ENCODE data around the gene PEX11A. TPM values are rescaled to one million over a fixed set of nuclear protein-coding genes. Genes with fewer than 3 reads are reported as not detected.

The PEX11A gene
- total and polyA plus RNA-seq, 2 of the 8 experiments (the other 6 are each of a cell fraction or from before 2014, with no cell fraction given), result 2.9 to 3.0 TPM

GRCh38 chr15:89723031-89723430 lies 32.5 kb upstream of the PEX11A start (continued):
- no peak for TF ChIP-seq JUN (IDR thresholded peaks at IDR 0.05; ENCODE audit: low read depth, low read length)
- TF ChIP-seq HDAC6 (IDR thresholded peaks at IDR 0.05; ENCODE audit: low read depth, low read length), result no peak
- TF ChIP-seq JUND (IDR thresholded peaks at IDR 0.05; ENCODE audit: low read length), result no peak
- TF ChIP-seq BCL11A (IDR thresholded peaks at IDR 0.05; ENCODE audit: low read depth in 2 of 2, low read length in 2 of 2), result no peak
- TF ChIP-seq EZH2 (IDR thresholded peaks at IDR 0.05; ENCODE audit: low read depth, low read length, severe bottlenecking), result no peak
